ENCODE data around the gene BRINP3. TPM values are rescaled to one million over a fixed set of nuclear protein-coding genes. Genes with fewer than 3 reads are reported as not detected.

Gene BRINP3
- total RNA-seq, 3 donors from 2014 or later: 12.4 to 48.7 (median 14.2) TPM

DNA sequence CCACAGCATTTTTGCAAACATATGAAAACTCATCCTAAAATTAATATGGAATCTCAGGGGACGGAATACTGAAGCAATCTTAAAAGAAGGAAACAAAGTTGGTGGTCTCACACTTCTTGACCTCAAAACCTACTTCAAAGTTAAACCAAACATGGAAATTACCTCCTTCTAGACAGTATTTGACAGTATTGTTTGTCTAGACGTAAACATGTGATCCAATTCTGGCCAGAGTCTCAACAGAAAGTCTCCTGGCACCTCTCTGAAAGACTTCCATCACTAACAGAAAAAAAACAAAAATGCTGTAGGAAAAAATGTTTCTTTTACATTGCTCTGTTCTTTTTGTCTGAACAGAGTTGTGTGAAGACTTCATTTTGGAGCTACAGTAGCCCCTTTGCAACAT lies 99.7 kb downstream of the BRINP3 start:
- Histone ChIP-seq H3K9me3 (no peaks in the 10 kb centered on the region), H3K4me1 (ENCODE audit: low read depth) (no peaks in the 10 kb centered on the region), H3K4me3 (no peak overlapping the region), H3K36me3 (ENCODE audit: low read depth) (no peaks in the 10 kb centered on the region)
- TF ChIP-seq, protein P1, sequence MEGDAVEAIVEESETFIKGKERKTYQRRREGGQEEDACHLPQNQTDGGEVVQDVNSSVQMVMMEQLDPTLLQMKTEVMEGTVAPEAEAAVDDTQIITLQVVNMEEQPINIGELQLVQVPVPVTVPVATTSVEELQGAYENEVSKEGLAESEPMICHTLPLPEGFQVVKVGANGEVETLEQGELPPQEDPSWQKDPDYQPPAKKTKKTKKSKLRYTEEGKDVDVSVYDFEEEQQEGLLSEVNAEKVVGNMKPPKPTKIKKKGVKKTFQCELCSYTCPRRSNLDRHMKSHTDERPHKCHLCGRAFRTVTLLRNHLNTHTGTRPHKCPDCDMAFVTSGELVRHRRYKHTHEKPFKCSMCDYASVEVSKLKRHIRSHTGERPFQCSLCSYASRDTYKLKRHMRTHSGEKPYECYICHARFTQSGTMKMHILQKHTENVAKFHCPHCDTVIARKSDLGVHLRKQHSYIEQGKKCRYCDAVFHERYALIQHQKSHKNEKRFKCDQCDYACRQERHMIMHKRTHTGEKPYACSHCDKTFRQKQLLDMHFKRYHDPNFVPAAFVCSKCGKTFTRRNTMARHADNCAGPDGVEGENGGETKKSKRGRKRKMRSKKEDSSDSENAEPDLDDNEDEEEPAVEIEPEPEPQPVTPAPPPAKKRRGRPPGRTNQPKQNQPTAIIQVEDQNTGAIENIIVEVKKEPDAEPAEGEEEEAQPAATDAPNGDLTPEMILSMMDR (IDR thresholded peaks at IDR 0.05): no peak
- no peak for DNase-seq
- ATAC-seq: no peak
- intact Hi-C loops (cut with DNase I, micrococcal nuclease): no loop called here

DNA sequence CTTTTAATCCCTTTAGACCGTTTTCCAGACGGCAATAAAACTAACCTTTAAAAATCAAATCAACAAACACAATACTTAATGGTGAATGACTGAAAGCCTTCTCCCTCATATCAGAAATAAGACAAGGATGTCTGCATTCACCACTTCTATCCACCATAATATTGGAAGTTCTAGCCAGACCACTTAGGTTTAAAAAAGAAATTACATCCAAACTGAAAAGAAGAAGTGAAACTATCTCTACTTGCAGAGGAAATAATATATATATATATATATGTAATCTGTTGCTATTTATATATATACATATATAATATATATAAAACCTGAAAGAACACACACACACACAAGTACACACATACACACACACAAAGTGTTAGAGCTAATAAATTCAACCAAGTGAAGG lies 100.4 kb downstream of the BRINP3 start:
- no peaks in the 10 kb centered on the region for H3K4me1 ChIP-seq (ENCODE audit: low read depth)
- no peak overlapping the region for H3K4me3 ChIP-seq
- H3K36me3 ChIP-seq (ENCODE audit: low read depth): no peaks in the 10 kb centered on the region
- DNase-seq (no peak), ATAC-seq (no peak)
- H3K9me3 ChIP-seq: no peaks in the 10 kb centered on the region
- TF ChIP-seq, protein P1 (IDR thresholded peaks at IDR 0.05): no peak
- intact Hi-C loops (cut with DNase I, micrococcal nuclease): no loop called here

DNA sequence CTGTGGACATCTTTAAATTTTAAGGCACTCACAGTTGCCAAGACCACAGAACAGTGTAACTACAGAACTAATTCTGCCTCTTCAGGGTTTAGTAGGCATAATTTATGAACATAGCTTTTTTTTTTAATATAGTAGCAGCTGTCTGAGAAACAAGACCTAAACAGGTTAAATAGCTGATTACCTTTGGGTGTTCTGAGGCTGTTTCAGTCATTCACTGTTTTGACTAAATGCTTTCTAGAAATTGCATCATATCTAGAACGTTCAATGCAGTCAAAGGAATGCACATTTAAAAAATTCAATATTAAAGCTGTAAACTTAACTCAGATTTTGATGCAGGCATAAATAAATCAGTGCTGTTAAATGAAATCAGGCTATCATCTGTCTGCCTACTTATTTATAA lies 101.6 kb downstream of the BRINP3 start:
- no peaks in the 10 kb centered on the region for H3K4me1 ChIP-seq (ENCODE audit: low read depth)
- no peak for ATAC-seq
- DNase-seq: no peak
- TF ChIP-seq, protein P1 (IDR thresholded peaks at IDR 0.05): no peak
- H3K9me3 ChIP-seq: no peaks in the 10 kb centered on the region
- no peaks in the 10 kb centered on the region for H3K36me3 ChIP-seq (ENCODE audit: low read depth)
- H3K4me3 ChIP-seq: no peak overlapping the region
- intact Hi-C loops (cut with DNase I, micrococcal nuclease): no loop called here

DNA sequence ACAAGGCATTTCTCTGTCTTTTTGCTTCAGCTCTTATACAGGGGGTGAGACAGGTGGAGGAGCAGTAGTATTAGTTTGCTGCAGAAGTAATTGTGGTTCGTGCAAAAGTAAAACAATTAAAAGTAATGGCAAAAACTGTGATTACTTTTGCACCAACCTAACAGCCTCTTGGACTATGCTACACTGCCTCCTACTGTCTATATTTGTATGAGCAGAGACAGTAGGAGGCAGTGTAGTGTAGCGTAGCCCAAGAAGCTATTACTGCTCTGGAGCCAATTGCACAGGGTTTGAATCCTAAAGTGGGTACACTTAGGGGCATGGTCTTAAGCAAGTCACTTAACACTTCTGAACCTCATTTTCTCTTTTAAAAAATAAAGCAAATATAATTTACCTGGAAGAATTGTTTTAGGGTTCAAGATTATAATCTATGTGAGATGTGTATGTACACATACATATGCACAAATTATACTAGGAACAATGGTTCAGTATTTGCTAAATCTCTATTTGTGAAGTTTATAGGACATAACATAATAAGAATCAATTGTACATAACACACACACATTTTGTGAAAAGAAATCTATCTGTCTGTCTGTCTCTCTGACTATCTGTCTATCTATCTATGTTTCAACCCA lies 103.8 kb downstream of the BRINP3 start:
- H3K4me3 ChIP-seq: no peak overlapping the region
- no peaks in the 10 kb centered on the region for H3K36me3 ChIP-seq (ENCODE audit: low read depth)
- no peaks in the 10 kb centered on the region for H3K9me3 ChIP-seq
- intact Hi-C loops (cut with DNase I, micrococcal nuclease): no loop called here
- TF ChIP-seq, protein P1 (IDR thresholded peaks at IDR 0.05): peak; percentile 13
- no peaks in the 10 kb centered on the region for H3K4me1 ChIP-seq (ENCODE audit: low read depth)
- DNase-seq: peak in 1 of 3 donors; percentile 25
- ATAC-seq: peak; percentile 75

DNA sequence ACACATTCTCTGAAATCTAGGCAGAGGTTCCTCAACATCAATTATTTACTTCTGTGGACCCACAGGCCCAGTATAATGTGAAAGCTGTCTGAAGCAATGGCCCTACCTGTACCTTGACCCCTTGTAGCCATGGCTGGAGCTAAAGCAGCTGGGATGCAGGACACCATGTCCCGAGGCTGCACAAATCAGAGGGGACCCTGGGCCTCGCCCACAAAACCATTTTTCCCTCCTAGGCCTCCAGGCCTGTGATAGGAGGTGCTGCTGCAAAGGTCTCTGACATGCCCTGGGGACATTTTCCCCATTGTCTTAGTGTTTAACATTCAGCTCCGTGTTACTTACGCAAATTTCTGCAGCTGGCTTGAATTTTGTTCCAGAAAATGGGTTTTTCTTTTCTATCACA lies 110.5 kb downstream of the BRINP3 start:
- Histone ChIP-seq H3K4me1 (ENCODE audit: low read depth) (no peaks in the 10 kb centered on the region), H3K9me3 (peaks cover 10% of the 10 kb centered on the region), H3K4me3 (no peak overlapping the region), H3K36me3 (ENCODE audit: low read depth) (no peaks in the 10 kb centered on the region)
- intact Hi-C loops (cut with DNase I, micrococcal nuclease): no loop called here
- TF ChIP-seq, protein P1 (IDR thresholded peaks at IDR 0.05): no peak
- no peak for DNase-seq
- ATAC-seq: no peak

DNA sequence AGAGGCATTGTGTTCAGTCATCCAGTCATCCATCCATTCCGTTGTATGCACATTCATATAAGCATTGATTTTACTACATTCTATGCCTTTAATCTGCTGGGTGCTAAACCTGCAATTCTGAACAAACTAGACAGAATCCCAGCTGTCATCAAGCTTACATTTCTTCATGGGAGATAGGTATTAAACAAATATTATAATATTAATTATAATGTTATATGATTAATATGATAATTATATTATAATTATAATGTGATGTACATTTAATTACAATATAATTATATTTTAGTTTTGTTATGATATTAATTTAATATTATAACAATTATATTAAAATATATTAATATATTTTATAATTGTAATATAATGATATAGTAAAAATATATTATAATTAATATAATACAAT lies 112.4 kb downstream of the BRINP3 start:
- intact Hi-C loops (cut with DNase I, micrococcal nuclease): no loop called here
- no peaks in the 10 kb centered on the region for H3K36me3 ChIP-seq (ENCODE audit: low read depth)
- H3K4me3 ChIP-seq: no peak overlapping the region
- ATAC-seq (no peak), DNase-seq (no peak)
- H3K4me1 ChIP-seq (ENCODE audit: low read depth): no peaks in the 10 kb centered on the region
- peaks cover 10% of the 10 kb centered on the region for H3K9me3 ChIP-seq
- TF ChIP-seq, protein P1 (IDR thresholded peaks at IDR 0.05): no peak
